ENCODE measurements around the gene PAQR8.

- TF ChIP-seq, protein P1, sequence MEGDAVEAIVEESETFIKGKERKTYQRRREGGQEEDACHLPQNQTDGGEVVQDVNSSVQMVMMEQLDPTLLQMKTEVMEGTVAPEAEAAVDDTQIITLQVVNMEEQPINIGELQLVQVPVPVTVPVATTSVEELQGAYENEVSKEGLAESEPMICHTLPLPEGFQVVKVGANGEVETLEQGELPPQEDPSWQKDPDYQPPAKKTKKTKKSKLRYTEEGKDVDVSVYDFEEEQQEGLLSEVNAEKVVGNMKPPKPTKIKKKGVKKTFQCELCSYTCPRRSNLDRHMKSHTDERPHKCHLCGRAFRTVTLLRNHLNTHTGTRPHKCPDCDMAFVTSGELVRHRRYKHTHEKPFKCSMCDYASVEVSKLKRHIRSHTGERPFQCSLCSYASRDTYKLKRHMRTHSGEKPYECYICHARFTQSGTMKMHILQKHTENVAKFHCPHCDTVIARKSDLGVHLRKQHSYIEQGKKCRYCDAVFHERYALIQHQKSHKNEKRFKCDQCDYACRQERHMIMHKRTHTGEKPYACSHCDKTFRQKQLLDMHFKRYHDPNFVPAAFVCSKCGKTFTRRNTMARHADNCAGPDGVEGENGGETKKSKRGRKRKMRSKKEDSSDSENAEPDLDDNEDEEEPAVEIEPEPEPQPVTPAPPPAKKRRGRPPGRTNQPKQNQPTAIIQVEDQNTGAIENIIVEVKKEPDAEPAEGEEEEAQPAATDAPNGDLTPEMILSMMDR (conservative IDR thresholded peaks at IDR 0.05; ENCODE audit: low read length), result no peak
- no peak for TF ChIP-seq EZH2phosphoT487 (IDR thresholded peaks at IDR 0.05; ENCODE audit: borderline replicate concordance, low read depth, low read length)
Measured at GRCh38 chr6:52333840-52334200, 28.1 kb upstream of the PAQR8 start.
